ENCODE measurements around the gene LIN37.

DNA sequence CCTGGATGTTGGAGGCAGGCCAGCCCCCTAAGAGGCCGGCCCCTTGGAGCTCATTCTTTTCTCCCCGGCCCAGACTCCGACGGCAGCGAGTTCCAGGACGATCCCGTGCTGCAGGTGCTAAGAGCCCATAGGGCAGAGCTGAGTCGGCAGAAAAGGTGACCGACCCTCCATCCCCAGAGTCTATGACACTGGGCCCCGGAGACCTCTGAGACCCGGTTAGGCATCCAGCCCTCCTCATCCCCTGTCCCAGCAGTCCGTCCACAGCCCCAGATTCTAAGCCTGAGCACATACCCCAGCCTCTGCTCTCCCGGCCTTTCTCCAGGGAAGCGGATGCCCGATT lies 19.7 kb downstream of the LIN37 start:
- TF ChIP-seq, protein P1, sequence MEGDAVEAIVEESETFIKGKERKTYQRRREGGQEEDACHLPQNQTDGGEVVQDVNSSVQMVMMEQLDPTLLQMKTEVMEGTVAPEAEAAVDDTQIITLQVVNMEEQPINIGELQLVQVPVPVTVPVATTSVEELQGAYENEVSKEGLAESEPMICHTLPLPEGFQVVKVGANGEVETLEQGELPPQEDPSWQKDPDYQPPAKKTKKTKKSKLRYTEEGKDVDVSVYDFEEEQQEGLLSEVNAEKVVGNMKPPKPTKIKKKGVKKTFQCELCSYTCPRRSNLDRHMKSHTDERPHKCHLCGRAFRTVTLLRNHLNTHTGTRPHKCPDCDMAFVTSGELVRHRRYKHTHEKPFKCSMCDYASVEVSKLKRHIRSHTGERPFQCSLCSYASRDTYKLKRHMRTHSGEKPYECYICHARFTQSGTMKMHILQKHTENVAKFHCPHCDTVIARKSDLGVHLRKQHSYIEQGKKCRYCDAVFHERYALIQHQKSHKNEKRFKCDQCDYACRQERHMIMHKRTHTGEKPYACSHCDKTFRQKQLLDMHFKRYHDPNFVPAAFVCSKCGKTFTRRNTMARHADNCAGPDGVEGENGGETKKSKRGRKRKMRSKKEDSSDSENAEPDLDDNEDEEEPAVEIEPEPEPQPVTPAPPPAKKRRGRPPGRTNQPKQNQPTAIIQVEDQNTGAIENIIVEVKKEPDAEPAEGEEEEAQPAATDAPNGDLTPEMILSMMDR (IDR thresholded peaks at IDR 0.05) = no peak
- TF ChIP-seq EZH2 (IDR thresholded peaks at IDR 0.05) = no peak
- no peak for TF ChIP-seq EZH2phosphoT487 (IDR thresholded peaks at IDR 0.05)
